ENCODE data around the gene FBXW11. TPM values are rescaled to one million over a fixed set of nuclear protein-coding genes. Genes with fewer than 3 reads are reported as not detected.

FBXW11 gene
- total RNA-seq, 2 donors from 2014 or later, result 25.9 to 35.5 TPM

- Histone ChIP-seq H3K27me3 (no peaks in the 10 kb centered on the region), H3K4me3 (no peak overlapping the region), H3K27ac (no peak overlapping the region), H3K9ac (ENCODE audit: low read depth in 2 of 2, low read length in 2 of 2) (no peak overlapping the region), H3K36me3 (no peaks in the 10 kb centered on the region), H3K4me1 (no peaks in the 10 kb centered on the region), H3K9me3 (no peaks in the 10 kb centered on the region)
- DNase-seq, result no peak
- intact Hi-C loops (cut with DNase I), result no loop called here
- no peak for TF ChIP-seq CTCF (IDR thresholded peaks at IDR 0.05)
These were observed 165.5 kb downstream of the FBXW11 start for GRCh38 chr5:171840711-171841522.

- no peak for TF ChIP-seq CTCF (IDR thresholded peaks at IDR 0.05)
- DNase-seq, result no peak
- H3K4me3 ChIP-seq, result no peak overlapping the region
- intact Hi-C loops (cut with DNase I), result no loop called here
- no peaks in the 10 kb centered on the region for H3K9me3 ChIP-seq
- no peak overlapping the region for H3K27ac ChIP-seq
- no peaks in the 10 kb centered on the region for H3K36me3 ChIP-seq
- H3K27me3 ChIP-seq, result no peaks in the 10 kb centered on the region
- H3K4me1 ChIP-seq, result no peaks in the 10 kb centered on the region
- H3K9ac ChIP-seq (ENCODE audit: low read depth in 2 of 2, low read length in 2 of 2), result no peak overlapping the region
These were observed 166.4 kb downstream of the FBXW11 start for GRCh38 chr5:171840066-171840465.

GRCh38 chr5:171839112-171839511 is 167.3 kb downstream of the FBXW11 start:
- no peaks in the 10 kb centered on the region for H3K36me3 ChIP-seq
- no peak for DNase-seq
- H3K27ac ChIP-seq, result no peak overlapping the region
- no peak overlapping the region for H3K4me3 ChIP-seq
- H3K9me3 ChIP-seq, result no peaks in the 10 kb centered on the region
- H3K4me1 ChIP-seq, result no peaks in the 10 kb centered on the region
- H3K9ac ChIP-seq (ENCODE audit: low read depth in 2 of 2, low read length in 2 of 2), result no peak overlapping the region
- no peak for TF ChIP-seq CTCF (IDR thresholded peaks at IDR 0.05)
- H3K27me3 ChIP-seq, result no peaks in the 10 kb centered on the region
- intact Hi-C loops (cut with DNase I), result no loop called here

GRCh38 chr5:171838066-171838465 is 168.4 kb downstream of the FBXW11 start:
- Histone ChIP-seq H3K27ac (no peak overlapping the region), H3K9ac (ENCODE audit: low read depth in 2 of 2, low read length in 2 of 2) (no peak overlapping the region), H3K4me3 (no peak overlapping the region), H3K9me3 (no peaks in the 10 kb centered on the region), H3K4me1 (no peaks in the 10 kb centered on the region), H3K27me3 (no peaks in the 10 kb centered on the region), H3K36me3 (no peaks in the 10 kb centered on the region)
- intact Hi-C loops (cut with DNase I), result no loop called here
- TF ChIP-seq CTCF (IDR thresholded peaks at IDR 0.05), result no peak
- no peak for DNase-seq

- Histone ChIP-seq H3K36me3 (no peaks in the 10 kb centered on the region), H3K9me3 (no peaks in the 10 kb centered on the region), H3K9ac (ENCODE audit: low read depth in 2 of 2, low read length in 2 of 2) (no peak overlapping the region), H3K4me3 (no peak overlapping the region), H3K4me1 (no peaks in the 10 kb centered on the region), H3K27ac (no peak overlapping the region), H3K27me3 (no peaks in the 10 kb centered on the region)
- TF ChIP-seq CTCF (IDR thresholded peaks at IDR 0.05), result no peak
- intact Hi-C loops (cut with DNase I), result no loop called here
- DNase-seq, result no peak
These were observed 168.9 kb downstream of the FBXW11 start for GRCh38 chr5:171837522-171837921.

Data from colonic mucosa (tissue), 4 donors.